CD4-positive, alpha-beta T cell treated with Interleukin-15 for 1 hour (primary cell): Measurements from ENCODE around the gene LMTK3.

Source experiments
- DNase-seq: peaks from one replicate; pipeline ENCODE4 v3.0.0-alpha.2; 2020

LMTK3 gene

DNA sequence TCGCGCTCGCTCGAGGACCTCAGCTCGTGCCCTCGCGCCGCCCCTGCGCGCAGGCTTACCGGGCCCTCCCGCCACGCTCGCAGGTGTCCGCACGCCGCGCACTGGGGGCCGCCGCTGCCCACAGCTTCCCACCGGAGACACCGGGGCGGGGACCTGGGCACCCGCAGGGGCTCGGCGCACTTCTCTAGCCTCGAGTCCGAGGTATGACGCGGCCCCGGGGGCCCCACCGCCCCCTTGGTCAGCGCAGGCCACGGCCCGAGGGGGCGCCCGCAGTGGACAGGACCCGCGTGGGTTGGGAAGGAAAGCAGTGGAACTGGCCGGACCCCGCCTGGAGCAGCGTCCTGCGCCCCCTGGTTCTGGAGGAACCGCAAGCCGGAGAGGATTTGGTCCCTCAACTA, 67.9 kb downstream of the LMTK3 start:
- no peak for DNase-seq

- DNase-seq, result no peak
Observed at GRCh38 chr19:48443256-48443655, 68.4 kb downstream of the LMTK3 start.

DNA sequence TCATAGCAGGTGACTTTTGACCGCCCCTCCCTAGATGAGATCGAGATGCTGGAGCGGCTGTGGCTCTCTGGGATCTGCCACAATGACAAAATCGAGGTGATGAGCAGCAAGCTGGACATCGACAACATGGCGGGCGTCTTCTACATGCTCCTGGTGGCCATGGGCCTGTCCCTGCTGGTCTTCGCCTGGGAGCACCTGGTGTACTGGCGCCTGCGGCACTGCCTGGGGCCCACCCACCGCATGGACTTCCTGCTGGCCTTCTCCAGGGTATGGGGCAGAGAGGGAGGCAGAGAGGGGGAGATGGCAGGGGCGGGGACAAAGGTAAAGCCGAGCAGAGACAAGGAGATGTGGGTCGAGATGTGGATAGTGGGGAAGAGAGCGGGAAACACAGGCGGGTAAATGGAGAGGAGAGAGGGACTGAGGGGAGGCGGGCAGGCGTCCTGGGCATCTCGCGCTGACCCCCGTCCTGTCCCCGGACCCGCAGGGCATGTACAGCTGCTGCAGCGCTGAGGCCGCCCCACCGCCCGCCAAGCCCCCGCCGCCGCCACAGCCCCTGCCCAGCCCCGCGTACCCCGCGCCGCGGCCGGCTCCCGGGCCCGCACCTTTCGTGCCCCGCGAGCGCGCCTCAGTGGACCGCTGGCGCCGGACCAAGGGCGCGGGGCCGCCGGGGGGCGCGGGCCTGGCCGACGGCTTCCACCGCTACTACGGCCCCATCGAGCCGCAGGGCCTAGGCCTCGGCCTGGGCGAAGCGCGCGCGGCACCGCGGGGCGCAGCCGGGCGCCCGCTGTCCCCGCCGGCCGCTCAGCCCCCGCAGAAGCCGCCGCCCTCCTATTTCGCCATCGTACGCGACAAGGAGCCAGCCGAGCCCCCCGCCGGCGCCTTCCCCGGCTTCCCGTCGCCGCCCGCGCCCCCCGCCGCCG, 69.3 kb downstream of the LMTK3 start:
- no peak for DNase-seq

- DNase-seq, result no peak
Observed at GRCh38 chr19:48441360-48442050, 70.1 kb downstream of the LMTK3 start.

DNA sequence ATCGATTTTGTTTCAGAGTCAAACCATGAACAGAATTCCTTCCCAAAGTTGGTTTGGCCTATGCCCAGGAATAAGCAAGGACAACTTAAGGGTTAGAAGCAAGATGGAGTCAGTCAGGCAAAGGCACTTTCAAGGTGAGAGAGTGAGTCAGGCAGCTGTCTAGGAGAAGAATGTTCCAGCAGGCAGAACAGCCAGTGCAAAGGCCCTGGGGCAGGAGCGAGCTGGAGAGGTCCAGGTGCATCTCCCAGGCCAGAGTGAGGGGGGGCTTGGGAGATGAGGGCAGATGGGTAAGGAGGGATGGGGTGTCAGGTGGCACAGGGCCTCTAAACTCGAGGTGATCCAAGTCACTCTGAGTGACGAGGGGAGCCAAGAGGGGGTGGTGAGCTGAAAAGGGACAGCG, 75.0 kb downstream of the LMTK3 start:
- no peak for DNase-seq
